Activated CD4-positive, alpha-beta T cell treated with anti-CD3 and anti-CD28 coated beads for 1 hour (primary cell): ENCODE results near the gene TBC1D2B.
"Not testable (repeated sequence)": the region's sequence is repeated elsewhere in the genome, so short reads cannot be mapped to it uniquely, and the experiment has no call there.

ENCODE experiments used
- DNase-seq: peaks from one replicate; pipeline ENCODE4 v3.0.0-alpha.2; 2020

The TBC1D2B gene

DNA sequence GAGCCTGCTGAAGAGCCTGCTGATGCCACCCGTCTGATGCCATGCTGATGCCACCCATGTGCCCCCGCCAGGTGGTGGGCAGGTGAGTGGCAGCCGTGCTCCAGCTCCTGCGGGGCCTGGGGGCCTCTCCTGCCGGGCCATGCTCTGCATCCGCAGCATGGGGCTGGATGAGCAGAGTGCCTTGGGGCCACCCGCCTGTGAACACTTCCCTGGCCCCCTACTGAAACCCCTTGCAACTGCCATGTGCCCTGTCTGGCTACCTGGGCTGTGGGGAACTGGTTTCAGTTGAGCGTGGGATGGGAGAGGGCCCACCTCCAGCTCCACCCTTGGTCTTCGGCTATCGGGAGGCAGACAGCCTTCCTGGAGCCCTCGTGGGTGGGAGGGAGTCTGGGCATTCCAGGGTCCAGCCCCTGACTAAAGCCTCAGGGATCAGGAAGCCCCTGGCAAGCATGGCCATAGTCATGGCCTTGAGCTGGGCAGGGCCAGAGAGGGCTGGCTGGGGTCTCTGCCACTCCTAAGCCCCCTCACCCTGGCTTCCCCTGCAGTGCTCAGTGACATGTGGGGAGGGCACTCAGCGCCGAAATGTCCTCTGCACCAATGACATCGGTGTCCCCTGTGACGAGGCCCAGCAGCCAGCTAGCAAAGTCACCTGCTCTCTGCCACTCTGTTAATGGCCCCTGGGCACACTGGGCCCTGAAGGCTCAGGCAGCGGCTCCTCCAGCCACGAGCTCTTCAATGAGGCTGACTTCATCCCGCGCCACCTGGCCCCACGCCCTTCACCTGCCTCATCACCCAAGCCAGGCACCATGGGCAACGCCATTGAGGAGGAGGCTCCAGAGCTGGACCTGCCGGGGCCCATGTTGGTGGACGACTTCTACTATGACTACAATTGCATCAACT lies 92.2 kb downstream of the TBC1D2B start:
- DNase-seq = no peak

DNA sequence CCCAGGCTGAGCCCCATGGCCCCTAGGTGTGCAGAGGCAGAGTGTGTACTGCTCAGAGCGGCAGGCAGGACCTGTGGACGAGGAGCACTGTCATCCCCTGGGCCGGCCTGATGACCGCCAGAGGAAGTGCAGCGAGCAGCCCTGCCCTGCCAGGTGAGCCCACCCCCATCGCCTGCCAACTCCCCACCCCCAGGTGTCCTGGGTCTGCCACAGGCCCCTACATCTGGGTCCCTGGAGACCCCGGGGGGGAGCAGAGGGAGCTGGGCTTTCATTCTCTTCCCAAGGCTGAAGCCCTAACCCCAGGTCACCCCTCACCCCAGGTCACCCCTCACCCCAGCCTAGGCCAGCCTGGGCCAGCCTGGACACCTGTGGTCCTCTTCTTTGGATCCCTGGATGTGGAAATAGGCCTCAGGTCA lies 93.1 kb downstream of the TBC1D2B start:
- no peak for DNase-seq

GRCh38 chr15:77983708-77984445 lies 93.6 kb downstream of the TBC1D2B start:
- no peak for DNase-seq

- DNase-seq = no peak
Observed at GRCh38 chr15:77983091-77983707, 94.3 kb downstream of the TBC1D2B start.

- no peak for DNase-seq
Observed at GRCh38 chr15:77982127-77982490, 95.4 kb downstream of the TBC1D2B start.

- no peak for DNase-seq
Observed at GRCh38 chr15:77981281-77982126, 96.0 kb downstream of the TBC1D2B start.

- DNase-seq = not testable (repeated sequence)
Observed at GRCh38 chr15:77980674-77981073, 96.8 kb downstream of the TBC1D2B start.

DNA sequence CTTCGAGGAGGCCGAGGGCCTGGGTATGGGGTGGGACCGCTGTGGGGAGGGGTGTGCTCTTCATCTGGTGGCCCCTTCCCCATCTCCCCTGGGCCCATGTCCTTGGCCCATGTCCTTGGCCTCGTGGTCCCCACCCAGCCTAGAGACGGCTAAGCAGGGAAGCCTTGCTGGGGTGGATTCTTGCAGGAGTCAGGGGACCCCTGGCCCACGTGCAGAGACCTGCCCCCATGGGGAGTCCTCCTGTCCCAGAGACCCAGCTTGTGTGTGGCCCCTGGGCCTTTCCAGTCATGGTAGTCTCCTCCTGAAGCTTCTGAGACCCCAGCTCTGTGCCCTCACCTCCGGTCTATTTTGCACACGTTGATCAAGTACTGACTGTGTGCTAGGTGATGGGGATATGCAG lies 97.4 kb downstream of the TBC1D2B start:
- no peak for DNase-seq

DNA sequence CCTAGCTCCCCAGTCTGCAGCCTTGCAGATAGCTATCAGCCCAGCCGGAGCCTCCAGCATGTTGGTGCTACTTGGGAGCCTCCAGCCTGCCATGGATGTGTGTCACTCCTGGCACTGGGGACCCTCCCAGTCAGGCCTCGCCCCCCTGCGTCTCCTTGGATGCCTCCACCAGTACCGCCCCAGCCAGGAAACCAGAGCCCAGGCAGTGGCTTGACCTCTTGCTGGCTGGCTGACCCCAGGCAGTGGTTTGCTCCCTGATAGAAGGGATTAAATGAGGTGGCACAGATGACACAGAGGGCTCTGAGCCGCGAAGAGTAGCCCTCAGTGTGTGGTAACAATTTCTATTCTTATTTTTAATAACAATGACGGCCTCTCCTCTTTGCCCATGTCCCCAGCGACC lies 98.4 kb downstream of the TBC1D2B start:
- DNase-seq = not testable (repeated sequence)

DNA sequence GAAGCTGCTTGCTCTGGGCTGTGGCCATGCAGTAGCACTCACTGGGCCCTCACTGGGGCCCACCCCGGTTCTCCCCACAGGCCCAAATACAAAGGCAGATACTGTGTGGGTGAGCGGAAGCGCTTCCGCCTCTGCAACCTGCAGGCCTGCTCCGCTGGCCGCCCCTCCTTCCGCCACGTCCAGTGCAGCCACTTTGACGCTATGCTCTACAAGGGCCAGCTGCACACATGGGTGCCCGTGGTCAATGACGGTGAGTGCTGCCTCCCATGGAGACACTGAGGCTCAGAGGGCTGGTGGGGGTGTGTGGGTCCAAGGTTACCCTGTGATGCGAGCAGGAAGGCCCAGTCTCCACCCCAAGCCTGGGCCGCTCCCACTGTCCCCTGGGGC lies 98.8 kb downstream of the TBC1D2B start:
- DNase-seq = not testable (repeated sequence)

DNA sequence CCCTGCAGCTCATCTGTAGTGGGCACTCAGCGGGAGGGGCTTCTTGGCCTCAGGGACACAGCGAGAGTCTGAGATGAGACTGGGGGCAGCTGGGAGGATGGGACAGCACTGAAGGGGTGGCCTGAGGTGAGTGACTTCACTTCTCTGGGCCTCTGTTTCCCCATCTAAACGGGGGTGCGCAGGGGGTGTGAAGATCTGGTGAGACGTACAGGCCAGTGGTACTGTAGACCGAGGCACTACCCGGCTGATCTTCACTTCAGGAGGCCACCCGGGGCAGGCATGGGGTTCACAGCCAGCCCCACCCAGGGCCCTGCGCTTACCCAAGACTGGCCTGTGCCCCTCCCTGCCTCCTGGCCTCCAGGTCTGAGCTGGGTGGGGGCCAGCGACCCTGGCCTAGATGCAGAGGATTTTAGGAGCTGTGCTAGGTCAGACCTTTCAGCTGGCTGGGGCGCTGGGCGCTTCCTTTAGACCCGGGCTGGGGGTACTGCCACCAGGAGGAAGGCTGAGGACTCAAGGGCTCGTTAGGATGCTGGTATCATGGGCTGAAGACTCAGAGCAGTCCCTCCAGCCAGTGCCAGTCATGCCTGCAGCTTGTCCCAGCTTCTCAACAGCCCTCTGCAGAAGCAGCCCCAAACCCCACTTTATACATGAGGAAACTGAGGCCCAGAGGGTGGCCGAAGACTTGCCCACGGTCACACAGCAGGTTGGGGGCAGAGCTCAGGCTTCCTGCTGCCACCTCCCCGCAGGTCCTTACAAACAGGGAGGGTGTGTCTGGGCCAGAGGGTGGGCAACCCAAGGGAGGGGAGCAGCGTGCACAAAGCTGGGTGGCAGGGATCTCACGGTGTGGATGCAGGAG lies 99.4 kb downstream of the TBC1D2B start:
- not testable (repeated sequence) for DNase-seq

DNA sequence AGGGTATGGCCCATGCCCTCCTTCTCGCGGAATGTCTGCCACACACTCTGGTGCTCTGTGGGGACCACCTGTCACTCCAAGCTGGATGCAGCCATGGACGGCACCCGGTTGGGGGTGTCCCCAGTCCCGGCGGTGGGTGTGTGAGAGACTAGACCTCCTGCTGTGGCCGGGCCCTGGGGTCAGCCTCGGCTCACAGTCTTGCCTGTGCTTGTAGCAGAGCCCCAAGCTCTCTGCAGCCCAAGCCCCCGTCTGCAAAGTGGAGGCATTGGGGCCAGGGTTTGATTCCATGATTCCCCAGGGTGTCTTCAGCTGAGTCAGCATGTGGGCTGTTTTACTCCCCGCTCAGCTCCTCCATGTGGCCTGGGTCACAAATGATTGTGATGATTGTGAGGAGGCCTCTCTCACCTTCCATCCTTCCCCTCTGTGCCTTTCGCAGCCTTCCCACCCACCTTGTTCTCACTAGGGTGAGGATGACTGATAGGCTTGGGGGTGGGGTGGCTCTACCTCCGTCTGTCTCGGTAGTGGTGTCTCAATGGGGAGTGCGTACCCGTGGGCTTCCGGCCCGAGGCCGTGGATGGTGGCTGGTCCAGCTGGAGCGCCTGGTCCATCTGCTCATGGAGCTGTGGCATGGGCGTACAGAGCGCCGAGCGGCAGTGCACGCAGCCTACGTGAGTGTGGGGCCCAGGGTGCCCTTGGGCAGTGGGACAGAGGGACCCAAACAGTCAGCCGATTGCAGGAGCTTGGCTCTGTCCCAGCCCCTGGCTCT lies 100.6 kb downstream of the TBC1D2B start:
- DNase-seq = not testable (repeated sequence)

DNA sequence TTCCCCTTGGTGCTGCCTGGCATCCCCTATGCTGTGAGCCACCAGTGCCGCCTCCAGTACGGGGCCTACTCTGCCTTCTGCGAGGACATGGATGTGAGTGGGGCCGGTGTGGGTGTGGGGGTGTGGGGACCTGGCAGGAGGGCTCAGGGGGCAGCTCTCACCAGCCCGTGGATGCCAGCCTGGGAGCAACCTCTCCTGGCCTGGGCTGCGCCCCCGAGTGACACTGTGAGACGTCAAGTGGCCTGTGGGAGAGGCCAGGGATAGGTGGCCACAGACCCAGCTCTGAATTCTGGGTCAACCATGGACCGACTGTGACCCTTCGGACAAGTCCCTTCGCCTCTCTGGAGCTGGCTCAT lies 101.4 kb downstream of the TBC1D2B start:
- DNase-seq = not testable (repeated sequence)

DNA sequence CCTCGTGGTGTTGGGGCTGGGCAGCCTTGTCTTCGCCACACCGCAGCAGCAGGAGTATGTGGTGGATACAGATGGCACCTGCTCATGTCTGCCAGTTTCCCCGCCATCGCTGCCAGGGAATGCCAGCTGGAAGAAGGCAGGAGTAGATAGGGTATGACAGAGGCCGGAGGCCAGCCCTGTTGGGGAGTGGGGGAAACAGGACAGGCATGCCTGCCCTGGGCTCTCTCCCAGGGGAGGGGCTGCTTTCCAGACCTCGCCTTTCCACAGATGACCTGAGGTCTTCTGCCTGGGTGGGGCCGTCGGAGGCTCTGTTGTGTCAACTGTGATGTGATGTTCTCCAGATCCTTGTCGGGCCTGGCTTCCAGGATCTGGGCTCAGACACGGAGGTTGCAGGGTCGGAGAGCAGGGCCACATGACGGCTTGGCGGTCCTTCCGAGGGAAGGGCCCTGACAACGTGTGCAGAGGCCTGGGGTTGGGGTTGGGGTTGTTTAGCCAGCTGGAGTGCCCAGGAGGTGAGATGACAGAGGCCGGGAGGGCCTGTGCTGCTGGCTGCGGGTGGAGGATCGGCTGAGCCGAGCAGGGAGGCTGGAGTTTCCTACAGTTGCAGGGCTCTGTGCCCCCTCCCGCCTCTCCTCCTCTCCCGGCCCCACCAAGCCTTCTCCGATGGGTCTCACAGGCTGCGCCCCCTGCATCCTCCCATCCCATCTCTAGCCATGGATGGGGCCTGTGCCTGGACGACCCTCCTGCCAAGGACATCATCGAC lies 102.0 kb downstream of the TBC1D2B start:
- no peak for DNase-seq

DNA sequence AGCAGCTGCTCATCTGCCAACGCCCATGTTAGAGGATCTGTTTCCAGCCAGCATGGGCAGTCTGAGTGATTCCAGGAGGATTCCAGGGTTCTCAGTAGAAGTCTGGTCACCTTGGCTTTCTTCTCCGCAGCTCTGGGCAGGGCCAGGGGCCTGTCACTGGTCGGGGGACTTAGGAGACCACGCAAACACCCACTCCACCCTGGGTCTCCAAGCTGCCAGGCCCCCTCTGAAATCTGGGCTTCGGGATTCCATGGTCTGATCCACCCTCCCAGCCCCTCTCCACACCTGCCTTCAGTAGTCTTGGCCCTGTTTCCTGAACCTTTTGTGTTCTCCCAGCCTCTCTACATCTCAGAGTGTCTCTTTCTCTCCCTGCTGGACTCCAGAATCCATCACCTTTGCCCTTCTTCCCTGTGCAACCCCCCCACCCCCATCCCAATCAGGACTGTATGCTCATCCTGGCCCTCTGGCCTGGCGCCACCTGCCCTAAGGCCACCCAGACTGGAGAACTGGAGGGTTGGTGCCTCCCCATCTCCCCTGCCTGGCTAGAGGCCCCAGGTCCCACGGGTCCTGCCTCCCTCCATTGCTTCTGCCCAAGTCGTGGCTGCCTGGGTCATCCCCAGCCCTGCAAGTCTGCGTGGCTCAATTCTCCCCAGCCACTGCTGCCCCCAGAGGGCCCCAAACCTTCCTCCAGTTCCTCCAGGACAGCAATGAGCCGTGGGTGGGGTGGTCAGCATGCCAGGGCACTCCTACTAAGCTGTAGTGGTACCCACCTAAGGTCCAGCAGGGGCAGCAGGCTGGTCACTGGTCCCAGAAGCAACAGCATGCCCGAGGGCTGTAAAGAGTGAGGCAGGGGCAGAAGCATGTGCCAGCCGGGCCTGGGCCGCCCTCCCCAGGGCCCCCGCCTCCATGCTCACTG lies 102.8 kb downstream of the TBC1D2B start:
- DNase-seq = no peak

DNA sequence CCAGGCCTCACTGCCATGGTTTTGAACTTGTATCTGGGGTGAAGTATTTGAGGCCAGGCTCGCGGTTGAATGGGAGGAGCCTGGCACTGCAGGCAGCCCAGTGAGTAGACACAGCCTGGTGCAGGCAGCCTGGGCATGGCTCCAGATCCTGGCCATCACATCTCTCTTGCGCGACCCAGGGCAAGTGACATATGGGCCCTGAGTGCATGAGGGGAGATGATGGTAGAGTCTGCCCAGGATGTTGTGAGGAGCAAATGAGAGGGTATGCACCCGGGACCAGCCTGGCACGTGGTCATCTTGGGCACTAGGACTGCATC lies 103.5 kb downstream of the TBC1D2B start:
- DNase-seq = no peak

- DNase-seq = not testable (repeated sequence)
Observed at GRCh38 chr15:77973273-77974097, 104.0 kb downstream of the TBC1D2B start.

- DNase-seq = not testable (repeated sequence)
Observed at GRCh38 chr15:77972706-77973105, 104.8 kb downstream of the TBC1D2B start.
